IMR-90 (cell line): ENCODE results near the gene CFAP119. TPM values are rescaled to one million over a fixed set of nuclear protein-coding genes. Genes with fewer than 3 reads are reported as not detected.

Experiments used
- ATAC-seq: fragments of 200-7000 bp; cut with Tn5 transposase; 2 replicates; pipeline ENCODE4 v1.9.1; 2020; ENCODE audit warnings: low read depth, mild to moderate bottlenecking, moderate library complexity
- BruUV-seq: library from RNA; stranded (reverse); fragments of 400-500 nt; replicated peaks from 2 replicates; lab custom pipeline; 2021; lab: Mats Ljungman, UMichigan
- CTCF ChIA-PET: fragments of 300-600 bp; formaldehyde crosslinking; extraction: SDS; loops from one replicate; lab custom pipeline; 2021; ENCODE audit warnings: antibody characterized with exemption; lab: Yijun Ruan, JAX
- POLR2A ChIA-PET: fragments of 300-600 bp; sonication (Branson Sonifier 250); formaldehyde crosslinking; loops from one replicate; lab custom pipeline; 2022; ENCODE audit warnings: antibody characterized with exemption; ENCODE audit not compliant: unreplicated experiment; lab: Charles Lee
- DNase-seq: peaks from one replicate; pipeline ENCODE4 v3.0.0; 2013
- H2AFZ ChIP-seq: replicated peaks from 2 replicates; pipeline ENCODE3; 2013; ENCODE audit warnings: low read length, mild to moderate bottlenecking; ENCODE audit not compliant: poor library complexity
- H2AK5ac ChIP-seq: 2 replicates; pipeline ENCODE4 v1.6.1; 2013; ENCODE audit warnings: low read depth, low read length, inconsistent platforms
- H2AK9ac ChIP-seq: replicated peaks from 2 replicates; pipeline ENCODE3; 2013; ENCODE audit warnings: mild to moderate bottlenecking, low read depth, low read length, moderate library complexity; ENCODE audit not compliant: poor library complexity
- H2BK120ac ChIP-seq: 2 replicates; pipeline ENCODE4 v1.6.1; 2013; ENCODE audit warnings: low read depth, low read length, inconsistent platforms
- H2BK15ac ChIP-seq: 3 replicates; pipeline ENCODE4 v1.6.1; 2013; ENCODE audit warnings: low read depth, low read length, inconsistent platforms
- H2BK20ac ChIP-seq: 2 replicates; pipeline ENCODE4 v1.6.1; 2013; ENCODE audit warnings: low read depth, mild to moderate bottlenecking, inconsistent platforms, low read length, moderate library complexity
- H2BK5ac ChIP-seq: 2 replicates; pipeline ENCODE4 v1.6.1; 2013; ENCODE audit warnings: mild to moderate bottlenecking, low read depth, low read length, inconsistent platforms; ENCODE audit not compliant: poor library complexity, severe bottlenecking
- H3K14ac ChIP-seq: replicated peaks from 2 replicates; pipeline ENCODE4 v1.6.1; 2013; ENCODE audit warnings: low read depth, low read length, inconsistent platforms
- H3K18ac ChIP-seq: 2 replicates; pipeline ENCODE4 v1.6.1; 2013; ENCODE audit warnings: low read depth, low read length, control low read depth
- H3K23ac ChIP-seq: 2 replicates; pipeline ENCODE4 v1.6.1; 2013; ENCODE audit warnings: low read depth, low read length, inconsistent platforms
- H3K27ac ChIP-seq: 2 replicates; pipeline ENCODE4 v1.5.1; 2013; ENCODE audit warnings: mild to moderate bottlenecking, control low read depth, low read length; ENCODE audit not compliant: insufficient read depth
- H3K27me3 ChIP-seq: 2 replicates; pipeline ENCODE4 v1.6.1; 2013; ENCODE audit warnings: low read length; ENCODE audit not compliant: control insufficient read depth, insufficient read depth
- H3K36me3 ChIP-seq: 2 replicates; pipeline ENCODE4 v1.6.1; 2013; ENCODE audit warnings: low read length, mixed read lengths; ENCODE audit not compliant: control insufficient read depth, insufficient read depth
- H3K4ac ChIP-seq: 2 replicates; pipeline ENCODE4 v1.6.1; 2013; ENCODE audit warnings: low read depth, low read length, inconsistent platforms
- H3K4me1 ChIP-seq: 2 replicates; pipeline ENCODE4 v1.6.1; 2013; ENCODE audit warnings: low read length, mixed read lengths; ENCODE audit not compliant: control insufficient read depth, insufficient read depth
- H3K4me2 ChIP-seq: 2 replicates; pipeline ENCODE4 v1.6.1; 2013; ENCODE audit warnings: low read depth, mild to moderate bottlenecking, control low read depth, low read length, moderate library complexity
- H3K4me3 ChIP-seq: 2 replicates; pipeline ENCODE4 v1.5.1; 2013; ENCODE audit warnings: low read depth, mild to moderate bottlenecking, control low read depth, low read length, moderate library complexity; ENCODE audit not compliant: insufficient read depth
- H3K56ac ChIP-seq: 2 replicates; pipeline ENCODE4 v1.6.1; 2013; ENCODE audit warnings: low read length, inconsistent platforms; ENCODE audit not compliant: insufficient read depth; ENCODE audit errors: extremely low read depth
- H3K79me1 ChIP-seq, 2 experiments: 2 replicates each; pipeline ENCODE4 v1.6.1; 2013; ENCODE audit warnings: low read length in 2 of 2, inconsistent platforms in 1 of 2, low read depth in 1 of 2
- H3K9ac ChIP-seq: 2 replicates; pipeline ENCODE4 v1.6.1; 2013; ENCODE audit warnings: low read depth, low read length, control low read depth
- H3K9me1 ChIP-seq: 2 replicates; pipeline ENCODE4 v1.6.1; 2013; ENCODE audit warnings: low read length, inconsistent platforms; ENCODE audit not compliant: insufficient read depth
- H3K9me3 ChIP-seq: 2 replicates; pipeline ENCODE4 v1.6.1; 2013; ENCODE audit warnings: low read length; ENCODE audit not compliant: control insufficient read depth, insufficient read depth
- H4K20me1 ChIP-seq: 2 replicates; pipeline ENCODE4 v1.6.1; 2013; ENCODE audit warnings: low read length, inconsistent platforms; ENCODE audit not compliant: insufficient read depth
- H4K5ac ChIP-seq: 2 replicates; pipeline ENCODE4 v1.6.1; 2013; ENCODE audit warnings: mild to moderate bottlenecking, low read depth, low read length, control low read depth
- H4K8ac ChIP-seq, 2 experiments: 2 replicates each; pipeline ENCODE4 v1.6.1; 2013; ENCODE audit warnings: low read depth in 2 of 2, low read length in 2 of 2, control low read depth in 1 of 2, inconsistent platforms in 1 of 2
- H4K91ac ChIP-seq: 2 replicates; pipeline ENCODE4 v1.6.1; 2013; ENCODE audit warnings: low read depth, low read length, inconsistent platforms; ENCODE audit not compliant: insufficient read depth
- CEBPB ChIP-seq: IDR thresholded peaks from 2 replicates; pipeline ENCODE4 v1.6.1; 2012; ENCODE audit warnings: low read depth, low read length, improper control_type of control experiment
- CHD1 ChIP-seq: IDR thresholded peaks from 2 replicates; pipeline ENCODE4 v1.6.1; 2012; ENCODE audit warnings: low read depth, low read length, improper control_type of control experiment
- FOS ChIP-seq: fragments of 150-350 bp; IDR thresholded peaks from 2 replicates; pipeline ENCODE4 v1.6.1; 2016; ENCODE audit warnings: low read depth, low read length
- MAZ ChIP-seq: IDR thresholded peaks from 2 replicates; pipeline ENCODE4 v1.6.1; 2012; ENCODE audit warnings: low read depth, mild to moderate bottlenecking, low read length, improper control_type of control experiment, moderate library complexity, borderline replicate concordance
- MXI1 ChIP-seq: IDR thresholded peaks from 2 replicates; pipeline ENCODE4 v1.6.1; 2012; ENCODE audit warnings: low read depth, mild to moderate bottlenecking, low read length, moderate library complexity, borderline replicate concordance
- NFE2L2 ChIP-seq: fragments of 150-350 bp; IDR thresholded peaks from 2 replicates; pipeline ENCODE4 v1.6.1; 2016; ENCODE audit warnings: low read depth, mild to moderate bottlenecking, low read length
- POLR2A ChIP-seq: IDR thresholded peaks from 2 replicates; pipeline ENCODE4 v1.6.1; 2012; ENCODE audit warnings: mild to moderate bottlenecking, low read depth, low read length
- RCOR1 ChIP-seq: IDR thresholded peaks from 2 replicates; pipeline ENCODE4 v1.6.1; 2012; ENCODE audit warnings: mild to moderate bottlenecking, low read length, improper control_type of control experiment; ENCODE audit not compliant: insufficient replicate concordance
- RFX5 ChIP-seq: IDR thresholded peaks from 2 replicates; pipeline ENCODE4 v1.8.0; 2012; ENCODE audit warnings: low read depth, mild to moderate bottlenecking, low read length, moderate library complexity
- SMC3 ChIP-seq: fragments of 150-350 bp; IDR thresholded peaks from 2 replicates; pipeline ENCODE4 v1.6.1; 2016; ENCODE audit warnings: low read depth, mild to moderate bottlenecking, antibody characterized with exemption, low read length, moderate library complexity
- WGBS, 2 experiments: methylation state at CpG; one replicate each; pipeline versions ENCODE4 v1.1.5 to v1.1.7; 2013; ENCODE audit warnings: missing lambda C conversion rate in 2 of 2; ENCODE audit not compliant: insufficient read length in 1 of 2; ENCODE audit errors: extremely low coverage in 2 of 2; 5-methylcytosine and 5-hydroxymethylcytosine counted together
- dilution Hi-C: fragments of 300-500 bp; cut with HindIII; formaldehyde crosslinking; loops from one replicate; pipeline ENCODE4 v1.14.3; 2018; ENCODE audit warnings: low sequenced_read_pairs; ENCODE audit not compliant: unreplicated experiment
- in situ Hi-C: fragments of 300-500 bp; cut with MboI; formaldehyde crosslinking; loops from 3 replicates; pipeline ENCODE4 v1.14.3; 2019; ENCODE audit warnings: low sequenced_read_pairs, inconsistent platforms, mixed read lengths
- intact Hi-C: fragments of 100-400 bp; cut with micrococcal nuclease; formaldehyde crosslinking; loops from 2 replicates; pipeline ENCODE4 v1.10.0; 2022
- polyA plus RNA-seq, 3 experiments: library from polyadenylated mRNA; depleted of rRNA; stranded (reverse); fragments of >200 nt; gene quantifications; 2 replicates each; pipeline ENCODE4 v1.2.3, GENCODE V29; 2012; ENCODE audit warnings: low replicate concordance in 1 of 3
- total RNA-seq: library from RNA; depleted of rRNA; stranded (reverse); fragments of >200 nt; gene quantifications from 2 replicates; pipeline ENCODE4 v1.2.3, GENCODE V29; 2012
- TF ChIP-seq, protein P1 (sequence below): fragments of 150-350 bp; IDR thresholded peaks from 2 replicates; pipeline ENCODE4 v1.6.1; 2017; ENCODE audit warnings: mild to moderate bottlenecking, antibody characterized with exemption, low read length, low read depth
- TF ChIP-seq, protein P2 (sequence below): fragments of 150-350 bp; IDR thresholded peaks from 2 replicates; pipeline ENCODE4 v1.6.1; 2016; ENCODE audit warnings: low read depth, mild to moderate bottlenecking, low read length, moderate library complexity, borderline replicate concordance
- TF ChIP-seq, protein P3 (sequence below): conservative IDR thresholded peaks from 2 replicates; pipeline ENCODE4 v1.5.1; 2012; ENCODE audit warnings: mild to moderate bottlenecking, low read depth, low read length, improper control_type of control experiment

CFAP119 gene
- total and polyA plus RNA-seq, 2 of the 4 experiments (the other 2 are of a cell fraction): 0.90 to 7.6 TPM

DNA sequence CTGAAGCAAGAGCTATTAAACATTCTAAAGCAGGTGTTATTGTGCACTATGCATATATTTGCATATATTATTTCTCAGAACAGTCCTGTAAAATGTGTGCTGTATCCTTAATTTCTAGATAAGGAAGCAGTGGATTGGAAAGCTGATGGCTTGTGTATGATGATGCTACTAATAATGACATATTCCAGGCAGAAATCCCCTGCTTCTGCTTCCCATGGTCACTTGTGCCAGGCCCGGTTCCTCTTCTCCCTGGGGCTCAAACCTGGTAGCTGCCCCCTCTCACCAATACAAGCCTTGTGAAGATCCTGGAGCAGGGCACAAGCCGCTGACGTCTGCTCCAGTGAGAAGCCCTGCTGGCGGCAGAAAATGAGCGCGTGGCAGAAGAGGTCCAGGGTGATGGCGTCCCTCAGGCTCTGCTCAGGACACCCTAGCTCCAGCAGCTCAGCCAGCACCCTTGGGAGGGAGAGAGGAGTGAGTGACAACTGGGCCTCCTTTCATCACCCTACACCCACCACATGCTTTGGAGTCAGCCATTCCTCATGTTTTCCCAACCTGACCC lies 1.8 kb downstream of the CFAP119 start:
- in situ Hi-C loops: no loop called here

More for the DNA sequence above, 1.8 kb downstream of the CFAP119 start:
- no peak overlapping the region for H3K56ac ChIP-seq
- peaks cover 35% of the 10 kb centered on the region for H3K36me3 ChIP-seq
- TF ChIP-seq POLR2A (no peak), RCOR1 (no peak), FOS (no peak), CEBPB (no peak), CHD1 (no peak), NFE2L2 (no peak), SMC3 (no peak), RFX5 (no peak), MXI1 (no peak), MAZ (no peak)
- TF ChIP-seq, protein P1, sequence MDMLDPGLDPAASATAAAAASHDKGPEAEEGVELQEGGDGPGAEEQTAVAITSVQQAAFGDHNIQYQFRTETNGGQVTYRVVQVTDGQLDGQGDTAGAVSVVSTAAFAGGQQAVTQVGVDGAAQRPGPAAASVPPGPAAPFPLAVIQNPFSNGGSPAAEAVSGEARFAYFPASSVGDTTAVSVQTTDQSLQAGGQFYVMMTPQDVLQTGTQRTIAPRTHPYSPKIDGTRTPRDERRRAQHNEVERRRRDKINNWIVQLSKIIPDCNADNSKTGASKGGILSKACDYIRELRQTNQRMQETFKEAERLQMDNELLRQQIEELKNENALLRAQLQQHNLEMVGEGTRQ: no peak
- TF ChIP-seq, protein P2, sequence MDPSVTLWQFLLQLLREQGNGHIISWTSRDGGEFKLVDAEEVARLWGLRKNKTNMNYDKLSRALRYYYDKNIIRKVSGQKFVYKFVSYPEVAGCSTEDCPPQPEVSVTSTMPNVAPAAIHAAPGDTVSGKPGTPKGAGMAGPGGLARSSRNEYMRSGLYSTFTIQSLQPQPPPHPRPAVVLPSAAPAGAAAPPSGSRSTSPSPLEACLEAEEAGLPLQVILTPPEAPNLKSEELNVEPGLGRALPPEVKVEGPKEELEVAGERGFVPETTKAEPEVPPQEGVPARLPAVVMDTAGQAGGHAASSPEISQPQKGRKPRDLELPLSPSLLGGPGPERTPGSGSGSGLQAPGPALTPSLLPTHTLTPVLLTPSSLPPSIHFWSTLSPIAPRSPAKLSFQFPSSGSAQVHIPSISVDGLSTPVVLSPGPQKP: no peak
- TF ChIP-seq, protein P3, sequence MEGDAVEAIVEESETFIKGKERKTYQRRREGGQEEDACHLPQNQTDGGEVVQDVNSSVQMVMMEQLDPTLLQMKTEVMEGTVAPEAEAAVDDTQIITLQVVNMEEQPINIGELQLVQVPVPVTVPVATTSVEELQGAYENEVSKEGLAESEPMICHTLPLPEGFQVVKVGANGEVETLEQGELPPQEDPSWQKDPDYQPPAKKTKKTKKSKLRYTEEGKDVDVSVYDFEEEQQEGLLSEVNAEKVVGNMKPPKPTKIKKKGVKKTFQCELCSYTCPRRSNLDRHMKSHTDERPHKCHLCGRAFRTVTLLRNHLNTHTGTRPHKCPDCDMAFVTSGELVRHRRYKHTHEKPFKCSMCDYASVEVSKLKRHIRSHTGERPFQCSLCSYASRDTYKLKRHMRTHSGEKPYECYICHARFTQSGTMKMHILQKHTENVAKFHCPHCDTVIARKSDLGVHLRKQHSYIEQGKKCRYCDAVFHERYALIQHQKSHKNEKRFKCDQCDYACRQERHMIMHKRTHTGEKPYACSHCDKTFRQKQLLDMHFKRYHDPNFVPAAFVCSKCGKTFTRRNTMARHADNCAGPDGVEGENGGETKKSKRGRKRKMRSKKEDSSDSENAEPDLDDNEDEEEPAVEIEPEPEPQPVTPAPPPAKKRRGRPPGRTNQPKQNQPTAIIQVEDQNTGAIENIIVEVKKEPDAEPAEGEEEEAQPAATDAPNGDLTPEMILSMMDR: no peak
- H2AFZ ChIP-seq: no peak overlapping the region
- H3K9ac ChIP-seq: no peak overlapping the region
- no peak overlapping the region for H4K5ac ChIP-seq
- intact Hi-C loops (loop anchor here (5.0 kb wide), 1 partner anchor 162 kb away; the partner anchor contains the start of gene FBXL19), dilution Hi-C loops (no loop called here)
- POLR2A ChIA-PET: no interaction called here
- no peak overlapping the region for H3K18ac ChIP-seq
- DNase-seq (no peak), ATAC-seq (no peak)
- H3K4me1 ChIP-seq: peaks cover 12% of the 10 kb centered on the region
- H3K27ac ChIP-seq: no peak overlapping the region
- H3K27me3 ChIP-seq: no peaks in the 10 kb centered on the region
- no peak overlapping the region for H3K23ac ChIP-seq
- no peak overlapping the region for H4K8ac ChIP-seq
- H3K4ac ChIP-seq: no peak overlapping the region
- H3K79me1 ChIP-seq: peaks cover 20 to 47% of the 10 kb centered on the region in 2 experiments
- BruUV-seq: no TSS peak
- CTCF ChIA-PET: no interaction called here
- H2BK120ac ChIP-seq: no peak overlapping the region
- H3K9me1 ChIP-seq: 0 out of 2 replicates have a peak, but pooled peaks cover 4% of the 10 kb centered on the region
- H2BK20ac ChIP-seq: no peak overlapping the region
- H3K4me3 ChIP-seq: no peak overlapping the region
- no peak overlapping the region for H3K4me2 ChIP-seq
- no peak overlapping the region for H3K14ac ChIP-seq
- peaks cover 17% of the 10 kb centered on the region for H4K20me1 ChIP-seq
- H2AK5ac ChIP-seq: no peak overlapping the region
- no peak overlapping the region for H2BK15ac ChIP-seq
- H4K91ac ChIP-seq: no peak overlapping the region
- no peak overlapping the region for H2AK9ac ChIP-seq
- WGBS, 2 experiments: no CpG with 5 or more reads among the region's 7 CpGs
- H2BK5ac ChIP-seq: no peak overlapping the region
- no peaks in the 10 kb centered on the region for H3K9me3 ChIP-seq
